Measurements from ENCODE around the gene ETV3L.

ETV3L gene

DNA sequence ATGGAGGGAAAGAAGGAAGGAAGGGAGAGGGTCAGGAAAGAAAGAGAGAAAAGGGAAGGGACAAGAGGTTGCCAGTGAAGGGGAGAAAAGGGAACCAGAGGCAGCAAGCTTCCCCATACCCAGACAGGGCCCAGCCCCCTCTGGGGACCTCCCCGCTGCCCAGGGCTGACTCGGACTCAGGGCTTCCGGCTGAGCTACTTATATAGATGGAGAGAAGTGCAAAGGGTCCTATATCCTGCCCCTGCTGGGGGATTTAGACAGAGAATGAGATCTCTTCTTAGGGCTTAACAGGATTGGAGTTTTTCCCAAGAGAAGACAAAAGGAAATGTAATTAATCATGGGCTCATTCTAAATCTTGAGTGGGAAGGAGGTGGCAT is at the start of gene ETV3L:
TSS of gene ETV3L (minus strand) at position 176 of the 377 bp plus-strand sequence. CDS start 285 bp downstream, outside the sequence.
- no peak for DNase-seq

DNA sequence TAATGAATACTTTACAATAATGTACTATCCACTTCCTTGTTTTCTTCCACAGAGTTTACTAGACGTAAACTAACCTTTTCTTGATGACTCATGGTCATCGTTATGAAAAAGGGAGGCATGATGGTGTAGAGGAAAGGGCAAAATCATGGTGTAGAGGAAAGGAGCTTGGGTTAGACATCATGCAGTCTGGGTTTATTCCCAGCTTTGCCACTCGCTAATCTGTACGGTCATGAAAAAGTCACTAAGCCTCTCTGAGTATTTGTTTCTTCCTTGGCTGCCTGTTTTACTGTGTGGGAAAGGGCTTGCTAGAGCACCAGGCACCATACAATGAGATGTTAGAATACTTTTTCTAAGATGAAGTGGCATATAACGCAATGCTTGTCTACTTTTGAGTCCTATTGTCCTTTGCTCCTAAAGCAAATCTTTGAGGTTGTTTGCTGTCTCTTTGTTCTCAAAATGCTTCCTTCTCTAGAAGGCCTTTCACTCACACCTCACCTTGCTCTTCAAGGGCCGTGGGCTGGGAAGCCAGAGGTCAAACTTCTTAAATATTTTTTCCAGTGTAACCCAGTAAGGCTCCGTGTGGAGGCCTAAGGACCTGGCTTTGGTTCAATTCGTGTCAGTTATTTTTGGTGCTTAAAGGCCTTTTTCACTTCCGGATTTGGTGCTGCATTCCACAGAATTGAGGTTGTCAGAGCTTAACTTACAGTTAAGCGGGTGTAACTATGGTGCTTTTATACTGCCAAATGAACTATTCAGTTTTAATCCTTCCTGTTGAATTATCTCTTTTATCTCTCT is 48.5 kb upstream of the ETV3L start:
- no peak for DNase-seq

DNA sequence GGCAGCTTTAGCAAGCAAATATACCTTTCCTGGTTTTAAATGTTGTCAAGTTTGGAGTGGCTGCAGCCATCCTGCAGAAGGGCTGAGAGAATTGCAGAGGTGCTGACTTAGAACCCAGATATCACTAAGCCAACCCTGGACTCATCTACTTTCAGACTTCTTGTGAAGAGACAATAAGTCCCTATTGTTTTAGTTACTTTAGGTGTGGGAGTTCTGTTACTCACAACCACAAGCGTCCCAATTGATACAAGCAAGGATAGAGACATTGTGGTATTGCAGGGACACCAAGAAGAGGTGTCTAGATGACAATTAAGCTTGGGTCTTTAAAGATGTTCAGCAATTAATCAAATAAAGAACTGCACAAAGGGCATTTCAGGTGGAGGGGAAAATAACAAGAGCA is 47.4 kb upstream of the ETV3L start:
- DNase-seq = no peak

DNA sequence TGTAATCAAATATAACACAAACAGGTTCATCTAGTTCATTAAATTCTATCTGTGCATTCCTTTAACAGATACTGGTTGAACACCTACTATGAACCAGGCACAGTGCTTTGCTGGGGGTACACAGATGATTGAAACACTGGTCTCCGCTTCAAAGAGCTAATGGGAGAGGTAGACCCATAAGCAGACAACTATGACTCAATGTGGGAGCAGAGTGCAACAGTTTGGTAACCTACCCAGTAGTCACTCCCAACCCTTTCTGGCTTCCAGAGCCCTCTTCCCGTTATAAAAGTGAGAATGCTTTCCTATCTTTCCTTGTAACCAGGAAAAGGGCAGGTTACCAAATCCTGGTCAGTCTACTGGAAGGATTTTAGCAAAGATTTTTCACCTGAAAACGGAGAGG is 46.6 kb upstream of the ETV3L start:
- no peak for DNase-seq

DNA sequence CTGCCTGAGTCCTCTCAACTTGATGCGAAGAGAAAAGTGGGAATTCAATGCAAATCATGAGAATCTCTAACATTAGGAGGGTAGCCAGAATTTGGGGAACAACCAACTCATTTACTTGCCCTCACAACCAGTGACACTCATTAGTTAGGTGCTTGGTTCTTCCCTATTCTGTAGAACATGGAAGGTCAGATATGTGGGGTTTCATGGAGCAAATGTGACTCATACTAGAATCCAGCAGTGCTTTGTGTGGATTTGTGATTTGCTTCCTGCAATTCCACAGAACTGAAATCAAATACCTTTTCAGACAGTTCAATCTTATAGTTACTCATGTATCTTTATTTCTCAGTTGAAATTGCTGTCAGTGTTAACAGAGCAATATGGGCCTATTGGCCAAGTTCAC is 45.5 kb upstream of the ETV3L start:
- DNase-seq = no peak

DNA sequence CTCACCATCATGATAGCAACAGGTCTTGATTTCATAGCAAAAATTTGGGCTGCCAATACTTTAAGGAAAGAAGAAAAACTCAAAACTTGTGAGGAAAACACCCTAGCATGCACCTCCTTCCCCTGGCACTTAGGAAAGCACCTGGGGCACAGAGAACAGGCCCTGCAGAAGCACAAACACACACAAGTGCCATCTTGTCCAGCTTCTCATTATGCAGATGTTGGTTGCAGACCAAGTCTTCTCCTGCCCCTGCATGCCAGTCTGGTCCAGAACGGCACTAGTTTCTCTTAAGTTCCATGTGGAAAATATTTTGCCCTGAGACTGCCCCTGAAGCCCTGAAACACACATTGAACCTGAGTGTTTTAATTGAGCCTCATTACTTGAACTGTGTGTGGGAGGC is 44.9 kb upstream of the ETV3L start:
- no peak for DNase-seq

DNA sequence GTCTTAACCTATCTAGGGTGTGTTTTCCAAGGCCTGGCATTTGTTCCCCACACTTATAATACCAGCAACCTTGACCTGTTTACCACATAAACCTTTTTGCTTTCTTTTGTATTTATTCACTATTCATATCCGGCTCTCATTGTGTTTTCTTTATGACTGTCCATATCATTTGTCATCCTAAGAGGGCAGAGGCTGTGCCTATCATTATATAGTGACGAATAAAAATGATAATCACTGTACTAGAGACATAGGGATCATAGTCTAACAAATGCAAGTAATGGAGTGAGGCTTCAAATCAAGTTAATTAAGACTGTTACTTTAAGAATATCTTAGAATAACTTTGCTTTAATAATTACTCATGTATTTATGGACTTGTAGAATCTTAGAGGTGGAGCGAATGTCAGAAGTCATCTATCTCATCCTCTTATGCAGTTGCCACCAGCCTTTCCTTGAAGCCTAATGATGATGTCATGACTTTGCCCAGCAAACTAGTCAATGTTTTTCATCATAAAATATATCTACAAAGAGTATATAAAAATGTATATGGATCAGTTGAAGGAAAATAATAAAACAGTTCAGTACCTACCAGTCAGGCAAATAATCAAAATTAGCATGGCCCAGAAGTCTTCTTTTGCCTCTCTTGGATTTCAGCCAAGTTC is 43.3 kb upstream of the ETV3L start:
- no peak for DNase-seq

DNA sequence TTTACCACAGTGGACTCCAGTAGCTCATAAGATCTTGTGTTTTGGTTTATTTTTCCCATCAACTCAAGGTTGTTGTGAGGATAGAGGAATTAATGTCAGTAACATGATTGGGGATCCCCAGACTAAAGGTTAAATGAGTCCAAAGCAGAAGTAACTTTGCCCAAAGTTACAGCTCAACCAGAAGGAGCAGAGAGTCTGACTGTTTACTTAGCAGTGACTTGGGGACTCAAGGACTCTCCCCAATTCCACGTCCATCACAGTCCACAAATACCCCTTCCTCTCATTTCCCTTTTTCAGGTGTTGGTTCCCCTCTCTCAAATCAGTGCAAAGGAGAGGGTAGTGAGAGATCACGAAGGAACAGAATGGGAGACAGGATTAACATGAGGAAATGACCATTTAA is 42.6 kb upstream of the ETV3L start:
- no peak for DNase-seq

DNA sequence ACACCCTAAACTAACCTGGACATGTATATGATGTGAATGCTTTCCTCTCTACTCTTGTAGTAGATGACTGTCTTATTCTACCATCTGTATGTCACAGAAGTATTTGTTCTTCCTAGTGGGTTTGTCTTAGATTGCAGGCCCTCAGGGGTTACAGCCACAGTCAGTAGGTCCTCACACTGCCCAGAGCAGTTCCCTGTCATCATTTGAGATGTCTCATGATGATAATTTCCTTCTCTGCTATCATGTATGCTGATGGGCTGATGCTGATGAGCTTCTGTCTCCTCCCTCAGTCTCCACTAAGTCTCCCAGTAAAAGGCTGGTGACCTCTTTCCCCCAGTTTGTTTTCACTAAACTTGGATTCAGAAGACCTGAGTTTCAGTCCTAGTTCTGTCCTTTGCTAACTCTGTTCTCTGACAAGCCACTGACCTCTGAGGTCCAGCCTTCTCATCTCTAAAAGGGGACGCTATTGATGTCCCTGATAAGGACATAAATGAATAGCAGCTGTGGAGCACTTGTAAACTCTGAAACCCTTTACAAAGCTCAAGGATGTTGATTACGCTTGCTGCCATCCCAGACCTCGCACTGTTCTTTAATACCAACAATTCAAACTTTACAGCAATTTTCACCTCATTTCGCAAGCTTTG is 41.7 kb upstream of the ETV3L start:
- no peak for DNase-seq

DNA sequence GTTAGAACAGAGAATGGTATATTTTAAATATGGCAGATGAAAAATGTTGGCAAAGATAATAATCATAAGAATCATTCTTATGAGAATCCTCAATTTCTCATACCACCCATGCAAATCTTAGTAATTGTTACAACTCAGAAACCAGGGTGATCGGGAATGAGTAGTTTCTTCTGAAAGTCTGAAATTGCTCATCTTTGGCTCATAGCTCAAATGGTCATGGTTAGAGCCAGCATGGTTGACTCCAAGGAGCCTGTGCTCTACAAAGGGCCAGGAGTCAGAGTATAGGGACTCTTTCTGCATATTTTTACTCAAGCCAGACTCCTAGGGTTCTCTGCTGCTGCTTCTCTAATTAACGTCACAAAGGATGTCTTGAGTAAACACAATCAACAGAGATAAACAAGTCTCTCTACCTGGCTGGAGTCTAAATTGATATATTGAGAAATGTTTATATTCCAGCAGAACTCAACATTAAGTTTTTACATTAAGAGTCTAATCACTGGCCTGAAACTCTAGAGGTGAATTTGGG is 40.5 kb upstream of the ETV3L start:
- no peak for DNase-seq

DNA sequence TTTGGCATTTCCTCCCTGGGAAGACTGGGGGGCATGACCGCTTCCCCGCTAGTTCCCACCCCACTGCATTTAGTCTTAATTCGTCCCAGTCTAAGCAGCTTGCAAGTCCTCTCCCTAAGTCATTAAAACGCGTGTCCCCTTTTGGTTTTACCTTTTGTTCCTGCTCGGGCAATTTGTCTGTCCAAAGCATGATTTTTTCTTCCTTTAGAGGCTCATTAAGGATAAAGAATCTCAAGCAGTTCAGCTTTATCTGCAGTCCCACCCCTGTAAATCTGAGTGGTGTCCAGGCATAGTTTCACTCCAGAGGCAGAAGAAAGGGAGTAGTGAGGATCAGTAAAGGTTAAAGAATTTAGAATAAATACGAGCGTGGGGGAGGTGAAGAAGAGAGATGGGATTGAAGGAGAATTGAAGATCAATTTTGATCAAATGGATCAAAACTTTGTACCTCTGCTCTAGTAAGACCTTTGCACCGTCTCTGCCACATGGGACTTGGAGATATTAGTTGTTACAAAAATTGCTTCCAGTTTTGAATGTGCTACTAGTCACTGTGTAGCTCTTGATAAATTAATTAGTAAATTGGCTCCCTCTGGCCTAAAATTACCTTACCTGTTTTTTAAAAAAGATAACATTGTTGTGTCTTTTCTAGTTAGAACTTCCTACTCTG is 39.6 kb upstream of the ETV3L start:
- DNase-seq = no peak

DNA sequence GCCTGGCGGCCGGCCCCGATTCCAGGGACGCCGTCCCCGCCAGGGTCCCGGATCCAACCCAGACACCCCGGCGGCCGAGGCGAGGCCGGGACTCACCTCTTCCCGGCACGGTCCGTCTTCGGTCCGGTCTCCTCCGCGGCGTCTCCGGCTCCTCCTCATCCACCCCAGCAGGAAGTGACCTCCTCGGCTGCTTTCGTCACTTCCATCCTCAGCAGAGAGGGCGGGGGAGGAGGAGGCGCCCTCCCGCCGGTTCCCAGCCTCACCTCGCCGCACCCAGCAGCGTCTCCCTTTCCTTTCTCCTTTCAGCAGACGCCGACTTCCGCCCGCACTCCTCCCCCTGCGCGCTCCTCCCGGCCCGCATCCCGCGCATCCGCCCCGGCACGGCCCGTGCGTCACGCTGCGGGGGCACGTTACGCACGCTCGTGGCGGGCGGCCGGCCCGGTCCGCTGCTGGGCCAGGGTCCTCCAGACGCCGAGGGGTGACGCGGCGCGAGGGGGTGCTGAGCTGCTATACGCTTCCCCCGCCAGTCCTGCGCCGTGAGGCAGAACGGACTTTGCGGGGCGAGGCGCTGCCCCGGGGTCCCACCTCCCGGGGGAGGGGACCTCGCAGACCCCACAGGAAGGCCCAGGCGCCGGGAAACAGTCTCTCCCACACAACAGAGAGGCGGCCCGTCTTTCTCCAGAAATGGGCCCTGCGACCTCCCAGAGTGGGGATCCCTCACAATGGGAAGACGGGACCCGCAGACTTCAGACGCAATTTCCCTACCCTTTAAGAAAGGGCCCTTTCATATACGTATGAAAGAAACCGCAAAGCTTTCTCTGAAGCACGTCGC is 38.8 kb upstream of the ETV3L start, which contains the start of gene ETV3:
TSS of gene ETV3 (minus strand) at position 176 of the 832 bp plus-strand sequence. CDS start 2,043 bp downstream, outside the sequence.
- peak; percentile 93 for DNase-seq

DNA sequence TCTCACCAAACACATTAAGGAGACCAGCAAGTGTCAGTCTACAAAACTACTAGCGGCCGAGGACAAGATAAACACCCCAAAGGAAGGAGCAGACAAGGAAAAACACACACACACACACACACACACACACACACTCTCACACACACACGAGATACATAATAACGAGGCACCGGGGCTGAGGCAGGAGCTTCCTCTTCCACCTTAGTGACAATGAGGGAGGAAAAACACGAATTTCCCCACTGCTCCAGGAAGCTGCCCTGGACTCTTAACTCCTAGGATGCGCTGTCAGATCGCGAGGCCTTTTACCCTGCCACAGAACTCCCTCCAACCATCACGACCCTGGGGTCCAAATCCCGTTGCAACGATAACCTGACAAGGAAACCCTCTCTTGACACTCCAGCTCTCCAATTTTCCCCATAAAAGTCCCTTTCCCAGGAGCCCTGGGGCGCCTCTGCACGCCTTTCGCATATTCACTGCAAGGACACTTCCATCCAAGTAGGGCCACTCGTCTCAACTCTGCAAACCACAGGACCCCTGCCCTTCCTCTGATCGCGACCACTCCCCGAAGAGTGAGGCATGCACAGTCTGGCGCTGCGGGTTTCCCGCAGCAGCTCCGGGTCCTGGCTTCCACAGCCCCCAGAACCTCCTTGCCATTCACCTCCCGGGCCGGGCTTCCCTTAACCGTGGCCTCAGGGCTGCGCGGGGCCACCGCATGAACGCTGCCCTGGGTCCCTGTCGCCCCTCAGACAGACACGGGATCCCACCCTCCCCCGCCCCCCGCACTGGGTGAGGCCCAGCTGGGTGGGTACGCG is 38.0 kb upstream of the ETV3L start:
- DNase-seq = no peak

DNA sequence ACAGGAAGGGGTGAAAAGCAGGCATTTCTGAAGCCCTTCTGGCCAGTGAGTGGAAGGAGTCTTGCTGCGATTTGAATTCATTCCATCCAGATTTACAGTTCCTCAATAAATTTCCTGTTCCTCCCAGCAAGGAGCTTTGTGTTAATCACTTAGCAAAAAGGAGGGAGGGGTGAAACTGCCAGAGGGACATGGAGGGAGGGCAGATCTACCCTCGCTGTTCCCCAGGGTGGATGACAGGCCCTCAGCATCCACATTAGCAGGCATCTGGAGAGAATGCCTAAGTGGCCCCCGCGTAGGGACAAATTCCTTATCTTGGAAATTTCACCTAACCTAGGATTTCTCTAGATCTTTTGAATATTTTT is 37.4 kb upstream of the ETV3L start:
- no peak for DNase-seq

DNA sequence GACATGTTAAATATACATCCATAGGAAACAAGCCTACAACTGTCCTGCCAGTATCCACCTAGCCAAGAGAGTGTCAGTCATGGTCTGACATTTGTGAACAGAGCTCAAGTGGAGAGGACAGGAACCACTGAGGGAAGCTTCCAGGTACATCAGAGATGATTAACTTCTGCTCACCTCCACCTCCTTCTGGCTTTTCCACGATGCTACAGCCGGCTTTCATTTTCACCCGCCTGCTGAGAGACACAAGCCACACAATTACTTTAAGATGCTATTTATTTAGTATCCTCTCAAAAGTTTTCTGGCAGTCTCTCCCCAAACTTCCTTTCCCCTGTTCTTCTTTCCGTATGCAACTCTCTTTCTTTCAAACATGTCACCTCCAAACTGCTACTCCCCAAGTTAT is 36.5 kb upstream of the ETV3L start:
- no peak for DNase-seq

DNA sequence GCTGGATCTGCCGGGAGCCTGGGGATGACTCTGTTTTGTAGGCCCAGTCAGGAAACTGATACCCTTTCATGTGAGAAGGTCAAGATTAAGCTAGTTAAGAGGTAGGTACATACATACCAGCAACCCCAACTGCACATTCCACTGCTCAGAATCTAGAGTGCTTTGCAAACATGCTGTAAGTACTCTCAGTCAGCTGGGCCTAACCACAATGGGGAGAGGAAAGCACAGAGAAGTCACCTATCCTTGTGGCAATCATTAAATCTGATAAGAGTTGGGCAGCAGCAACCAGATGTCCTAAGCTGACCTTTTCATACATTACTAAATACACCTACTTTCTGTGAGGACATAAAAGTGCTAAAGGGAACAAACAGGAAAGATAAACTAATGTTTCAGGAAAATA is 36.0 kb upstream of the ETV3L start:
- no peak for DNase-seq

DNA sequence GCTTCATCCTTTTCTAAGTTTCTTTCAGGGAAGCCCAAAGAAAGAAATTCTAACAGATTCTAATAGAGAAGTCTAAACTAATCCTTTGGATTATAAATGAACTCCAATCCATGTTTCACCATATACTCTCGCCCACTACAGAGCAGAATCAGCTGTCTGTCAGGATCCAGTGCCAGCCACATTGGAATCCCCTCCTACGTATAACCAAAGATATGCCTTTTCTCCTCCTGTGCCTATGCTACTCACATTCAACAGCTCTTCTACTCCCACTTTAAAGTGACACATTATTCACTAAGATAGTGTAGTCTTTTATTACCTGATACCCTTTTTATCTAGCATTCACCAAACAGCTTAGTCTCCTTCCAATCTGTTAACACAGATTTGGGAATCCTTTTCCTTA is 35.5 kb upstream of the ETV3L start:
- no peak for DNase-seq

DNA sequence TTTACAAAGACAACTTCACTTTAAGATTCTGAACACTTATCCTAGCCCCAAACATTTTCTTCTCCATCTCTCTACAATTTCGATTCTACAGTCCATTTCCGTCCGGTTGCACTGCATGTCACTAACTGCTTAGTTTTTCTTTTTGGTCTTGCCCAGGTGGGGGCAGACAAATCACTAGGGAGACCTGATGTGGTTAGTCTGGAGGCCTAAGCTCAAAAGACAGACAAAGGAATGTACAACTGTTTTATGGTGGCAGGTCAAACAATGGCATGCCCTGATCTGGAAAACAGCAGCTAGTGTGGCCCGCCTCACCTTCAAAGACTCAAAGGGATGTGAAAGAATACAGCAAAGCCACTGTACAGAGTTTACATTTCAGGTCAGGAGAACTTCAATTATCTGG is 34.8 kb upstream of the ETV3L start:
- no peak for DNase-seq

DNA sequence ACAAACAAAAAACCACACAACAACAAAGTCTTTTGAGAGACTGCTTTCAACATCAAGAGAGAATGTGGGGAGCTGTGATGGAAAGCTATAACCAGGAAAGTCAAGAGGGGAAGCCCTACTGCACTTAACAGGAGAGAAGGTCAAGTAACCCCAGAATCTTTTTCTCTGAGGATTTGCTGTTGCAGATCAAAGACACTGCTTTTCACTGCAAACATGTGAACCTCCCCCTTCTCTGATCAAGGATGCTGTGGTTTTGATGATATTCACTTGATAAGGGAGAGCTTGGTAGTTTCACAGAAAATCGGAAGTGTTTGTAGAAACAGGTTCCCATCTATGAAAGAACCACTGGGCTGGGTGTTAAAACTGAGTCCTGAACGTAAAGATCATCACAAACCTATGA is 33.8 kb upstream of the ETV3L start:
- DNase-seq = no peak

DNA sequence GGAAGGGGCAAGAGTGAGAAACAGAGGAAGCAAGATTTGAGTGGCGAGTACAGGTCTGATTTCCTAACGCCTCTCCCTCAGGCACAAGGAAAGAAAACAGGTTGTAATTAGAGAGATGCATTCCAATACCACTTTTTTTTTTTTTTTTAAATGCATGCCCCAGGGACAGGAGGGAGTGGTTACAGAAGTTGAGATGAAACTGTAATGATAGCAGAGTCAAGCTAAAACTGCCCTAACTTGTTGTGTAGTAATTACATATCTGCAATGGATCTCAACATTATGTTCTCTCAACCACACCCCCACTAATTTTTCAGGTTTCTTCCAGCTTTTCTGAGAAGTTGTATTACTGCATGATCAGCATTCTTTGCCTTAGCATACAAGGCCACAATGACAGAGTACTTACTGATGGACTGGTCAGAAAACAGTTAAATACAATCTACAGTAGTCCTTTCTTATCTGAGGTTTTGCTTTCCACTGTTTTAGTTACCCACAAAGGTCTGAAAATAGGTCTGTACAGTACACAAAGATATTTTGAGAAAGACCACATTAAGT is 33.1 kb upstream of the ETV3L start:
- DNase-seq = no peak

DNA sequence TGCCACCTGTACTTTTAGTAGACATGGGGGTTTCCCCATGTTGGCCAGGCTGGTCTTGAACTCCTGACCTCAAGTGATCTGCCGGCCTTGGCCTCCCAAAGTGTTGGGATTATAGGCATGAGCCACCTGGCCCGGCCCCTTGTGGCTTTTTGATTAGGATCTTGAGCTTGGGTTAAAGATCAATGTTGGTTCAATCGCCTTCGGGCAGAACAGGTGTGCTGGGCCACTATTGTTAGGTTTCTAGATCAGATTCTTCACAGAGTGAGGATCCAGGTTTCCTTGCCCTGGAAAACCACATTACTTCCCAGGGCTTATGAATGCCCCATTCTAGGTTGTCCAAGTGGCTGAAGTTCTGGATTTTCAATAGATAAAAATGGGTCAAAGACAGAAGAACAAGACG is 32.5 kb upstream of the ETV3L start:
- no peak for DNase-seq

Data from NCI-H1092 treated with DMSO at 0.1 percent for 48 hours (cell line).